Activated naive CD8-positive, alpha-beta T cell treated with anti-CD3 and anti-CD28 coated beads, Interleukin-2, amount 50 U/mL, for 24 hours (primary cell): ENCODE results near the gene PPFIBP2.
"Not testable (repeated sequence)": the region's sequence is repeated elsewhere in the genome, so short reads cannot be mapped to it uniquely, and the experiment has no call there.

Source experiments
- ATAC-seq: fragments of 150-1000 bp; cut with Tn5 transposase; one replicate; pipeline ENCODE4 v1.10.0; 2021
- DNase-seq: peaks from one replicate; pipeline ENCODE4 v3.0.0; 2021
- H3K27ac Mint-ChIP-seq: one replicate; pipeline ENCODE4 v1.8.0; 2021; ENCODE audit warnings: mild to moderate bottlenecking, mixed read lengths
- H3K27me3 Mint-ChIP-seq: one replicate; pipeline ENCODE4 v1.8.0; 2021; ENCODE audit warnings: mixed read lengths
- H3K36me3 Mint-ChIP-seq: one replicate; pipeline ENCODE4 v1.8.0; 2021; ENCODE audit warnings: low read depth, mixed read lengths
- H3K4me1 Mint-ChIP-seq: one replicate; pipeline ENCODE4 v1.8.0; 2021; ENCODE audit warnings: mixed read lengths
- H3K4me3 Mint-ChIP-seq: one replicate; pipeline ENCODE4 v1.8.0; 2021; ENCODE audit warnings: mild to moderate bottlenecking, moderate library complexity, mixed read lengths
- H3K9me3 Mint-ChIP-seq: one replicate; pipeline ENCODE4 v1.8.0; 2021; ENCODE audit warnings: mixed read lengths

PPFIBP2 gene

GRCh38 chr11:7657306-7658025, 143.7 kb downstream of the PPFIBP2 start:
- ATAC-seq, result peak; percentile 77
- H3K4me3 Mint-ChIP-seq, result no peak overlapping the region
- DNase-seq, result no peak
- H3K9me3 Mint-ChIP-seq, result no peaks in the 10 kb centered on the region
- peaks cover 8% of the 10 kb centered on the region for H3K36me3 Mint-ChIP-seq
- no peaks in the 10 kb centered on the region for H3K4me1 Mint-ChIP-seq
- H3K27ac Mint-ChIP-seq, result no peak overlapping the region
- no peaks in the 10 kb centered on the region for H3K27me3 Mint-ChIP-seq

GRCh38 chr11:7663531-7663930, 149.7 kb downstream of the PPFIBP2 start:
- H3K27ac Mint-ChIP-seq, H3K27me3 Mint-ChIP-seq, DNase-seq, H3K36me3 Mint-ChIP-seq, H3K4me1 Mint-ChIP-seq, H3K4me3 Mint-ChIP-seq, ATAC-seq, H3K9me3 Mint-ChIP-seq: not testable (repeated sequence)

GRCh38 chr11:7664867-7665266, 151.1 kb downstream of the PPFIBP2 start:
- Mint-ChIP-seq H3K4me1 (no peaks in the 10 kb centered on the region), H3K4me3 (no peak overlapping the region), H3K36me3 (peaks cover 1% of the 10 kb centered on the region), H3K9me3 (no peaks in the 10 kb centered on the region), H3K27me3 (no peaks in the 10 kb centered on the region), H3K27ac (no peak overlapping the region)
- DNase-seq (no peak), ATAC-seq (no peak)

GRCh38 chr11:7665473-7666291, 151.9 kb downstream of the PPFIBP2 start:
- H3K27ac Mint-ChIP-seq, result no peak overlapping the region
- H3K9me3 Mint-ChIP-seq, result no peaks in the 10 kb centered on the region
- H3K4me3 Mint-ChIP-seq, result no peak overlapping the region
- peak; percentile 78 for DNase-seq
- H3K4me1 Mint-ChIP-seq, result peaks cover 2% of the 10 kb centered on the region
- peak; percentile 96 for ATAC-seq
- peaks cover 1% of the 10 kb centered on the region for H3K36me3 Mint-ChIP-seq
- no peaks in the 10 kb centered on the region for H3K27me3 Mint-ChIP-seq

GRCh38 chr11:7666292-7666866, 152.6 kb downstream of the PPFIBP2 start:
- no peak overlapping the region for H3K4me3 Mint-ChIP-seq
- DNase-seq (no peak), ATAC-seq (no peak)
- H3K27me3 Mint-ChIP-seq, result peaks cover 1% of the 10 kb centered on the region
- H3K9me3 Mint-ChIP-seq, result no peaks in the 10 kb centered on the region
- peaks cover 6% of the 10 kb centered on the region for H3K4me1 Mint-ChIP-seq
- H3K36me3 Mint-ChIP-seq, result peaks cover 1% of the 10 kb centered on the region
- no peak overlapping the region for H3K27ac Mint-ChIP-seq

- Mint-ChIP-seq H3K4me1 (peaks cover 14% of the 10 kb centered on the region), H3K27ac (no peak overlapping the region), H3K27me3 (peaks cover 9% of the 10 kb centered on the region), H3K36me3 (no peaks in the 10 kb centered on the region), H3K4me3 (no peak overlapping the region), H3K9me3 (no peaks in the 10 kb centered on the region)
- ATAC-seq (no peak), DNase-seq (no peak)
Measured at GRCh38 chr11:7667460-7667859, 153.7 kb downstream of the PPFIBP2 start.

- Mint-ChIP-seq H3K27me3 (peaks cover 15% of the 10 kb centered on the region), H3K9me3 (no peaks in the 10 kb centered on the region), H3K4me3 (no peak overlapping the region), H3K4me1 (peaks cover 19% of the 10 kb centered on the region), H3K27ac (no peak overlapping the region), H3K36me3 (no peaks in the 10 kb centered on the region)
- DNase-seq (no peak), ATAC-seq (no peak)
Measured at GRCh38 chr11:7668464-7668863, 154.7 kb downstream of the PPFIBP2 start.

GRCh38 chr11:7668911-7669310, 155.1 kb downstream of the PPFIBP2 start:
- DNase-seq (no peak), ATAC-seq (no peak)
- peaks cover 17% of the 10 kb centered on the region for H3K27me3 Mint-ChIP-seq
- H3K36me3 Mint-ChIP-seq, result no peaks in the 10 kb centered on the region
- H3K27ac Mint-ChIP-seq, result no peak overlapping the region
- H3K9me3 Mint-ChIP-seq, result no peaks in the 10 kb centered on the region
- H3K4me1 Mint-ChIP-seq, result peaks cover 20% of the 10 kb centered on the region
- H3K4me3 Mint-ChIP-seq, result no peak overlapping the region

- H3K27me3 Mint-ChIP-seq, result peaks cover 34% of the 10 kb centered on the region
- H3K4me3 Mint-ChIP-seq, result no peak overlapping the region
- ATAC-seq (no peak), DNase-seq (no peak)
- no peaks in the 10 kb centered on the region for H3K36me3 Mint-ChIP-seq
- H3K4me1 Mint-ChIP-seq, result peaks cover 22% of the 10 kb centered on the region
- H3K9me3 Mint-ChIP-seq, result no peaks in the 10 kb centered on the region
- no peak overlapping the region for H3K27ac Mint-ChIP-seq
Measured at GRCh38 chr11:7670641-7671040, 156.8 kb downstream of the PPFIBP2 start.

- H3K27me3 Mint-ChIP-seq, result peaks cover 43% of the 10 kb centered on the region
- peak; percentile 75 for ATAC-seq
- DNase-seq, result peak; percentile 40
- H3K36me3 Mint-ChIP-seq, result no peaks in the 10 kb centered on the region
- peaks cover 22% of the 10 kb centered on the region for H3K4me1 Mint-ChIP-seq
- peak overlapping the region; percentile 20 for H3K4me3 Mint-ChIP-seq
- H3K27ac Mint-ChIP-seq, result no peak overlapping the region
- H3K9me3 Mint-ChIP-seq, result no peaks in the 10 kb centered on the region
Measured at GRCh38 chr11:7671347-7672215, 157.8 kb downstream of the PPFIBP2 start.

GRCh38 chr11:7672276-7672959, 158.6 kb downstream of the PPFIBP2 start:
- DNase-seq, result no peak
- H3K4me3 Mint-ChIP-seq, result peak overlapping the region; percentile 21
- ATAC-seq, result no peak
- H3K4me1 Mint-ChIP-seq, result peaks cover 28% of the 10 kb centered on the region
- peaks cover 5% of the 10 kb centered on the region for H3K9me3 Mint-ChIP-seq
- H3K36me3 Mint-ChIP-seq, result no peaks in the 10 kb centered on the region
- H3K27ac Mint-ChIP-seq, result no peak overlapping the region
- H3K27me3 Mint-ChIP-seq, result peaks cover 52% of the 10 kb centered on the region

- DNase-seq (peak; percentile 15), ATAC-seq (no peak)
- Mint-ChIP-seq H3K36me3 (no peaks in the 10 kb centered on the region), H3K4me1 (peaks cover 31% of the 10 kb centered on the region), H3K27ac (no peak within 1 kb of the TSS), H3K4me3 (peak within 1 kb of the TSS; percentile 64), H3K27me3 (peaks cover 56% of the 10 kb centered on the region), H3K9me3 (peaks cover 5% of the 10 kb centered on the region)
Measured at GRCh38 chr11:7672960-7673723, 159.3 kb downstream of the PPFIBP2 start, which contains the start of gene CYB5R2. TSS of gene CYB5R2 (minus strand) at chr11:7673500. CDS start at chr11:7672825, 675 bp downstream.
